Uterus (tissue), 4 donors: ENCODE data around the gene CFAP300. TPM values are rescaled to one million over a fixed set of nuclear protein-coding genes. Genes with fewer than 3 reads are reported as not detected.

Source experiments
- DNase-seq, 2 donors: peaks; one replicate each; pipeline ENCODE4 v3.0.0-alpha.2; 2019 to 2020
- H3K27ac ChIP-seq, 2 donors: fragments of 200-600 bp; sonication (generic); 1 replicate in 1 of 2; 2 replicates in 1 of 2; pipeline ENCODE4 v1.5.1; 2016 to 2018
- H3K27me3 ChIP-seq, 2 donors: fragments of 200-600 bp; sonication (generic); one replicate each; pipeline ENCODE4 v1.5.1; 2018 to 2019; ENCODE audit warnings: control low read depth in 1 of 2
- H3K36me3 ChIP-seq, 2 donors: fragments of 200-600 bp; sonication (generic); one replicate each; pipeline ENCODE4 v1.5.1; 2019; ENCODE audit warnings: control low read depth in 1 of 2
- H3K4me1 ChIP-seq, 2 donors: fragments of 200-600 bp; sonication (generic); one replicate each; pipeline ENCODE4 v1.5.1; 2018 to 2019; ENCODE audit warnings: control low read depth in 1 of 2
- H3K4me3 ChIP-seq, 2 donors: fragments of 200-600 bp; sonication (generic); 1 replicate in 1 of 2; 2 replicates in 1 of 2; pipeline ENCODE4 v1.5.1; 2018 to 2019; ENCODE audit warnings: mild to moderate bottlenecking in 1 of 2
- H3K9me3 ChIP-seq, 2 donors: fragments of 200-600 bp; sonication (generic); one replicate each; pipeline ENCODE4 v1.5.1; 2019; ENCODE audit warnings: control low read depth in 1 of 2
- POLR2A ChIP-seq, 2 donors: fragments of 450-650 bp; IDR thresholded peaks; one replicate each; pipeline ENCODE4 v1.6.1; 2016; ENCODE audit warnings: antibody characterized with exemption in 2 of 2, mild to moderate bottlenecking in 1 of 2, moderate library complexity in 1 of 2
- intact Hi-C: fragments of 100-400 bp; cut with DNase I; formaldehyde crosslinking; loops from one replicate; pipeline ENCODE4 v1.15.1; 2023; ENCODE audit warnings: low total_unique reads
- total RNA-seq, 4 donors: library from RNA; depleted of rRNA in 3 of 4; stranded (reverse); fragments of >200 nt in 3 of 4; gene quantifications; one replicate each; pipeline versions ENCODE4 v1.1.0 to v1.2.4, GENCODE V29; 2014 to 2023
- TF ChIP-seq, protein P1 (sequence below), 4 experiments: fragments of 200-600 bp in 2 of 4; fragments of 450-650 bp in 2 of 4; sonication (generic) in 2 of 4; IDR thresholded peaks; one replicate each; pipeline ENCODE4 v1.5.1; 2016 to 2019; ENCODE audit warnings: antibody characterized with exemption in 4 of 4, mild to moderate bottlenecking in 2 of 4, moderate library complexity in 1 of 4
- donor health status: DM: yes; HTN: yes; CAD: no.

The CFAP300 gene
- total RNA-seq, 4 donors from 2014 or later, result 0.26 to 8.4 (median 4.3) TPM

GRCh38 chr11:102014756-102015155, 32.5 kb upstream of the CFAP300 start:
- Histone ChIP-seq H3K4me1 (no peaks in the 10 kb centered on the region), H3K36me3 (no peaks in the 10 kb centered on the region), H3K9me3 (no peaks in the 10 kb centered on the region), H3K27me3 (no peaks in the 10 kb centered on the region), H3K27ac (no peak overlapping the region), H3K4me3 (no peak overlapping the region)
- intact Hi-C loops, result no loop called here
- DNase-seq, result no peak
- no peak for TF ChIP-seq POLR2A (IDR thresholded peaks at IDR 0.05)
- TF ChIP-seq, protein P1, sequence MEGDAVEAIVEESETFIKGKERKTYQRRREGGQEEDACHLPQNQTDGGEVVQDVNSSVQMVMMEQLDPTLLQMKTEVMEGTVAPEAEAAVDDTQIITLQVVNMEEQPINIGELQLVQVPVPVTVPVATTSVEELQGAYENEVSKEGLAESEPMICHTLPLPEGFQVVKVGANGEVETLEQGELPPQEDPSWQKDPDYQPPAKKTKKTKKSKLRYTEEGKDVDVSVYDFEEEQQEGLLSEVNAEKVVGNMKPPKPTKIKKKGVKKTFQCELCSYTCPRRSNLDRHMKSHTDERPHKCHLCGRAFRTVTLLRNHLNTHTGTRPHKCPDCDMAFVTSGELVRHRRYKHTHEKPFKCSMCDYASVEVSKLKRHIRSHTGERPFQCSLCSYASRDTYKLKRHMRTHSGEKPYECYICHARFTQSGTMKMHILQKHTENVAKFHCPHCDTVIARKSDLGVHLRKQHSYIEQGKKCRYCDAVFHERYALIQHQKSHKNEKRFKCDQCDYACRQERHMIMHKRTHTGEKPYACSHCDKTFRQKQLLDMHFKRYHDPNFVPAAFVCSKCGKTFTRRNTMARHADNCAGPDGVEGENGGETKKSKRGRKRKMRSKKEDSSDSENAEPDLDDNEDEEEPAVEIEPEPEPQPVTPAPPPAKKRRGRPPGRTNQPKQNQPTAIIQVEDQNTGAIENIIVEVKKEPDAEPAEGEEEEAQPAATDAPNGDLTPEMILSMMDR (IDR thresholded peaks at IDR 0.05), result no peak

- Histone ChIP-seq H3K9me3 (no peaks in the 10 kb centered on the region), H3K4me3 (no peak overlapping the region), H3K4me1 (no peaks in the 10 kb centered on the region), H3K36me3 (no peaks in the 10 kb centered on the region), H3K27ac (no peak overlapping the region), H3K27me3 (no peaks in the 10 kb centered on the region)
- no peak for DNase-seq
- intact Hi-C loops, result no loop called here
- no peak for TF ChIP-seq POLR2A (IDR thresholded peaks at IDR 0.05)
- TF ChIP-seq, protein P1 (IDR thresholded peaks at IDR 0.05), result no peak
Measured at GRCh38 chr11:102017026-102017425, 30.2 kb upstream of the CFAP300 start.

- Histone ChIP-seq H3K36me3 (no peaks in the 10 kb centered on the region), H3K4me3 (no peak overlapping the region), H3K4me1 (no peaks in the 10 kb centered on the region), H3K27me3 (no peaks in the 10 kb centered on the region), H3K9me3 (no peaks in the 10 kb centered on the region), H3K27ac (no peak overlapping the region)
- no peak for DNase-seq
- TF ChIP-seq, protein P1 (IDR thresholded peaks at IDR 0.05), result no peak
- TF ChIP-seq POLR2A (IDR thresholded peaks at IDR 0.05), result no peak
- intact Hi-C loops, result no loop called here
Measured at GRCh38 chr11:102026217-102026616, 21.0 kb upstream of the CFAP300 start.

GRCh38 chr11:102026959-102027358, 20.3 kb upstream of the CFAP300 start:
- Histone ChIP-seq H3K27me3 (no peaks in the 10 kb centered on the region), H3K27ac (no peak overlapping the region), H3K36me3 (no peaks in the 10 kb centered on the region), H3K4me3 (no peak overlapping the region), H3K9me3 (no peaks in the 10 kb centered on the region), H3K4me1 (no peaks in the 10 kb centered on the region)
- intact Hi-C loops, result no loop called here
- TF ChIP-seq, protein P1 (IDR thresholded peaks at IDR 0.05), result no peak
- no peak for TF ChIP-seq POLR2A (IDR thresholded peaks at IDR 0.05)
- DNase-seq, result no peak

GRCh38 chr11:102036757-102037156, 10.5 kb upstream of the CFAP300 start:
- H3K9me3 ChIP-seq, result peaks cover 0 to 3% of the 10 kb centered on the region in 2 donors
- DNase-seq, result no peak
- H3K27me3 ChIP-seq, result no peaks in the 10 kb centered on the region
- H3K4me1 ChIP-seq, result no peaks in the 10 kb centered on the region
- no peak overlapping the region for H3K27ac ChIP-seq
- no peak overlapping the region for H3K4me3 ChIP-seq
- H3K36me3 ChIP-seq, result no peaks in the 10 kb centered on the region
- TF ChIP-seq POLR2A (IDR thresholded peaks at IDR 0.05), result no peak
- TF ChIP-seq, protein P1 (IDR thresholded peaks at IDR 0.05), result no peak
- intact Hi-C loops, result no loop called here
